RWPE2 (cell line): Measurements from ENCODE around the gene RPL23.

Experiments used
- ATAC-seq: fragments of 200-7000 bp; cut with Tn5 transposase; 3 replicates; pipeline ENCODE4 v1.9.1; 2021; ENCODE audit warnings: low read depth
- DNase-seq: peaks from one replicate; pipeline ENCODE4 v3.0.0-alpha.2; 2020; ENCODE audit warnings: low spot score
- H3K27ac ChIP-seq: fragments of 450-650 bp; 2 replicates; pipeline ENCODE4 v1.5.1; 2017; ENCODE audit warnings: mild to moderate bottlenecking; ENCODE audit not compliant: poor library complexity, severe bottlenecking
- H3K27me3 ChIP-seq: fragments of 250-450 bp; sonication (Bioruptor Pico); 2 replicates; pipeline ENCODE4 v1.5.1; 2021; ENCODE audit warnings: mild to moderate bottlenecking, moderate library complexity; ENCODE audit not compliant: insufficient read depth, poor library complexity, severe bottlenecking
- H3K36me3 ChIP-seq: fragments of 250-450 bp; sonication (Bioruptor Pico); 2 replicates; pipeline ENCODE4 v1.5.1; 2020; ENCODE audit warnings: low read depth, mild to moderate bottlenecking, moderate library complexity
- H3K4me1 ChIP-seq: fragments of 250-450 bp; sonication (Bioruptor Pico); 2 replicates; pipeline ENCODE4 v1.5.1; 2021; ENCODE audit warnings: mild to moderate bottlenecking, moderate library complexity; ENCODE audit not compliant: insufficient read depth, poor library complexity, severe bottlenecking
- H3K4me3 ChIP-seq: fragments of 250-450 bp; sonication (Bioruptor Pico); 2 replicates; pipeline ENCODE4 v1.5.1; 2021; ENCODE audit warnings: mild to moderate bottlenecking, moderate library complexity; ENCODE audit not compliant: severe bottlenecking
- H3K9me3 ChIP-seq: fragments of 250-450 bp; sonication (Bioruptor Pico); 2 replicates; pipeline ENCODE4 v1.5.1; 2021; ENCODE audit warnings: mild to moderate bottlenecking, moderate library complexity; ENCODE audit not compliant: severe bottlenecking
- CTCF ChIP-seq: fragments of 450-650 bp; IDR thresholded peaks from one replicate; pipeline ENCODE4 v1.5.1; 2017; ENCODE audit warnings: mild to moderate bottlenecking, moderate library complexity; ENCODE audit not compliant: poor library complexity, severe bottlenecking

Gene RPL23

GRCh38 chr17:38853292-38854219 is at the start of gene RPL23:
Gene RPL23, minus strand, starts transcription at chr17:38853721. Its CDS starts 11 bp downstream, at chr17:38853710.
- peak within 1 kb of the TSS; percentile 65 for H3K4me3 ChIP-seq

GRCh38 chr17:38900978-38901656 is 47.6 kb upstream of the RPL23 start:
- Histone ChIP-seq H3K36me3 (peaks cover 85% of the 10 kb centered on the region), H3K4me1 (peaks cover 12% of the 10 kb centered on the region), H3K27ac (peak overlapping the region; percentile 48), H3K27me3 (no peaks in the 10 kb centered on the region), H3K4me3 (no peak overlapping the region), H3K9me3 (no peaks in the 10 kb centered on the region)
- TF ChIP-seq CTCF: no peak
- DNase-seq (peak; percentile 85), ATAC-seq (peak; percentile 85)

More at GRCh38 chr17:38853292-38854219, at the start of gene RPL23:
- Histone ChIP-seq H3K9me3 (no peaks in the 10 kb centered on the region), H3K27ac (peak within 1 kb of the TSS; percentile 83), H3K27me3 (no peaks in the 10 kb centered on the region), H3K4me1 (peaks cover 14% of the 10 kb centered on the region), H3K36me3 (peaks cover 48% of the 10 kb centered on the region)
- no peak for TF ChIP-seq CTCF
- DNase-seq (peak; percentile 90), ATAC-seq (peak; percentile 81)

GRCh38 chr17:38899421-38899820 is 45.9 kb upstream of the RPL23 start:
- no peaks in the 10 kb centered on the region for H3K27me3 ChIP-seq
- peaks cover 76% of the 10 kb centered on the region for H3K36me3 ChIP-seq
- DNase-seq: no peak
- H3K27ac ChIP-seq: peak overlapping the region; percentile 48
- no peaks in the 10 kb centered on the region for H3K9me3 ChIP-seq
- no peak for TF ChIP-seq CTCF
- no peak overlapping the region for H3K4me3 ChIP-seq
- no peak for ATAC-seq
- H3K4me1 ChIP-seq: peaks cover 12% of the 10 kb centered on the region

GRCh38 chr17:38898812-38899348 is 45.4 kb upstream of the RPL23 start:
- H3K27me3 ChIP-seq: no peaks in the 10 kb centered on the region
- no peak overlapping the region for H3K4me3 ChIP-seq
- peaks cover 12% of the 10 kb centered on the region for H3K4me1 ChIP-seq
- no peak for DNase-seq
- H3K9me3 ChIP-seq: no peaks in the 10 kb centered on the region
- peak overlapping the region; percentile 48 for H3K27ac ChIP-seq
- H3K36me3 ChIP-seq: peaks cover 76% of the 10 kb centered on the region
- ATAC-seq: no peak
- no peak for TF ChIP-seq CTCF
